ENCODE results near the gene THBS1.

GRCh38 chr15:39610665-39611064 is 29.8 kb downstream of the THBS1 start:
- TF ChIP-seq CTCF (IDR thresholded peaks at IDR 0.05) (no peak), EZH2 (IDR thresholded peaks at IDR 0.05; ENCODE audit: borderline replicate concordance, insufficient read depth, low read depth, low read length, poor library complexity, severe bottlenecking) (no peak)
